Glomerular visceral epithelial cell (primary cell): ENCODE results near the gene SURF2.

ENCODE experiments used
- DNase-seq: peaks from one replicate; pipeline ENCODE4 v3.0.0-alpha.2; 2016; ENCODE audit errors: extremely low spot score

SURF2 gene

GRCh38 chr9:133401588-133401987, 45.2 kb downstream of the SURF2 start:
- DNase-seq, result no peak

DNA sequence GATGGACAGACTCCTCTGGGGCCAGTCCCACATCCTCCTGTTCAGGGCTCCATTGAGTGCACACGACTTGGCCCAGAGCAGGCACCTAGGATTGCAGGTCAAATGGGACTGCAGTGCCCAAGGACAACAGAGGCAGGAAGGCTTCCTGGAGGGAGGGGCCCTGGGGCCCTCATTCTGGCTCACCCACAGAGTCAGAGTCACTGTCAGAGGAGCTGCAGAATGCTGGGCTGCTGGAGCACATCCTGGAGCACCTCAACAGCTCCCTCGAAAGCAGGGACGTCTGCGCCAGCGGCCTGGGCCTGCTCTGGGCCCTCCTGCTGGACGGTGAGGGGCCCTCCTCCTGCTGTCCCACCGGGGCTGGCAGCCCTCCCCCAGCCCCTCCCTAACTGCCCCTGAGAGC, 46.3 kb downstream of the SURF2 start:
- no peak for DNase-seq

- DNase-seq, result peak; percentile 55
Observed at GRCh38 chr9:133403766-133404453, 47.6 kb downstream of the SURF2 start.

DNA sequence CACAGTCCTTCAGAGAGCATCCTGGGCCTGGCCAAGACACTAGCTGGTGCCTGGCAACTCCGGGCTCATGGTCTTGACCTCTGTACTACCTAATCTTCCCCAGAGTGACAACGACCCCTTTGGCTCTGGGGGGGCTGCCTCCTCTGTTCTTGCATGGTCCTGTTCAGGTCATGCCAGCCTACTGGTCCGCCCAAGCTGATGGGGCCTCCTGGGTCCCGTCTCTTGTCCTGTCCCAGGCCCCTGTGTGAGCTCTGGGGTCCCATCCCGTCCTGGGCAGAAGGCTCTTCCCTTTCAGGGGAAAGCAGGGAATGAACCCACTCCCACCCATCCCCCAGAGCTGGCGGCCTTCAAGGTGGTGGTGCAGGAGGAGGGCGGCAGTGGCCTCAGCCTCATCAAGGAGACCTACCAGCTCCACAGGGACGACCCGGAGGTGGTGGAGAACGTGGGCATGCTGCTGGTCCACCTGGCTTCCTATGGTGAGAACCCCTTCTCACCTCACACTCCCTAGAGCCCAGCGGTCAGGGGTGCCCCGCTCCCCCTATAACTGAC, 48.2 kb downstream of the SURF2 start:
- no peak for DNase-seq

- DNase-seq, result no peak
Observed at GRCh38 chr9:133405508-133406438, 49.4 kb downstream of the SURF2 start.

- DNase-seq, result peak; percentile 61
Observed at GRCh38 chr9:133406480-133407307, 50.3 kb downstream of the SURF2 start.

DNA sequence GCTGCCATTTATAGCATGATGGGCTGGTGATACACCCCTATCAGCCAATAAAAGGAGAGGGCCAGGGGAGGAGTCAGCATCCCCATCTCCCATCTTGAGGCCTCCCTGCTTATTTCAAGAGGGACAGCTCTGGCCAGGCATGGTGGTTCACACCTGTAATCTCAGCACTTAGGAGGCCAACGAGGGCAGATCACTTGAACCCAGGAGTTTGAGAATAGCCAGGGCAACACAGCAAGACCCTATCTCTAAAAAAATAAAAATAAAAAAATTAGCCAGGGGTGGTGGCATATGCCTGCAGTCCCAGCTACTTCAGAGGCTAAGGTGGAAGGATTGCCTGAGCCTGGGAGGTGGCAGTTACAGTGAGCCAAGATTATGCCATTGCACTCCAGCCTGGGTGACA, 51.7 kb downstream of the SURF2 start:
- DNase-seq, result no peak
